Spleen (tissue), 11 donors: ENCODE results near the gene GRIA1. TPM values are rescaled to one million over a fixed set of nuclear protein-coding genes. Genes with fewer than 3 reads are reported as not detected.

ENCODE experiments used
- DNase-seq: peaks from one replicate; pipeline ENCODE4 v3.0.0-alpha.2; 2020
- H3K27ac ChIP-seq, 8 donors: fragments of 200-600 bp; sonication (generic) in 7 of 8; 1 replicate in 4 of 8; 2 replicates in 4 of 8; pipeline versions ENCODE4 v1.5.0 to v1.8.0; 2016 to 2021; ENCODE audit warnings: inconsistent platforms in 4 of 8, mild to moderate bottlenecking in 4 of 8, moderate library complexity in 1 of 8
- H3K27me3 ChIP-seq, 7 donors: fragments of 200-600 bp; sonication (generic) in 6 of 7; replicated peaks in 1 of 7; 1 replicate in 4 of 7; 2 replicates in 3 of 7; pipeline versions ENCODE4 v1.5.0 to v1.8.0; 2016 to 2021; ENCODE audit warnings: inconsistent platforms in 3 of 7, mild to moderate bottlenecking in 1 of 7
- H3K36me3 ChIP-seq, 6 donors: fragments of 200-600 bp; sonication (generic) in 5 of 6; 1 replicate in 4 of 6; 2 replicates in 2 of 6; pipeline versions ENCODE4 v1.5.0 to v1.8.0; 2016 to 2021; ENCODE audit warnings: inconsistent platforms in 2 of 6
- H3K4me1 ChIP-seq, 6 donors: fragments of 200-600 bp; sonication (generic) in 5 of 6; 1 replicate in 3 of 6; 2 replicates in 3 of 6; pipeline versions ENCODE4 v1.5.0 to v1.8.0; 2016 to 2021; ENCODE audit warnings: inconsistent platforms in 3 of 6
- H3K4me3 ChIP-seq, 8 donors: fragments of 200-600 bp; sonication (generic) in 7 of 8; 1 replicate in 4 of 8; 2 replicates in 4 of 8; pipeline versions ENCODE4 v1.5.0 to v1.8.0; 2016 to 2021; ENCODE audit warnings: inconsistent platforms in 4 of 8, mild to moderate bottlenecking in 4 of 8, moderate library complexity in 2 of 8
- H3K9me3 ChIP-seq, 8 donors: fragments of 200-600 bp; sonication (generic) in 7 of 8; 1 replicate in 4 of 8; 2 replicates in 4 of 8; pipeline versions ENCODE4 v1.5.0 to v1.8.0; 2016 to 2021; ENCODE audit warnings: inconsistent platforms in 4 of 8
- POLR2A ChIP-seq, 3 donors: fragments of 450-650 bp; IDR thresholded peaks; one replicate each; pipeline ENCODE4 v1.5.1; 2017; ENCODE audit warnings: antibody characterized with exemption in 3 of 3, mild to moderate bottlenecking in 1 of 3
- POLR2AphosphoS5 ChIP-seq, 3 donors: sonication (generic); formaldehyde crosslinking; IDR thresholded peaks; one replicate each; pipeline ENCODE4 v1.5.1; 2017; ENCODE audit warnings: antibody characterized with exemption in 3 of 3
- WGBS, 5 donors: extraction: QIAGEN DNeasy Blood & Tissue Kit in 3 of 5; methylation state at CpG; one replicate each; pipeline versions ENCODE4 v1.1.5 to v1.1.7; 2013 to 2018; 5-methylcytosine and 5-hydroxymethylcytosine counted together
- intact Hi-C: fragments of 100-400 bp; cut with DNase I; formaldehyde crosslinking; loops from one replicate; pipeline ENCODE4 v1.15.0; 2023; ENCODE audit warnings: low total_unique reads
- polyA plus RNA-seq, 3 donors: library from polyadenylated mRNA; stranded (reverse); fragments of 200-250 nt; gene quantifications; one replicate each; pipeline ENCODE4 v1.2.1, GENCODE V29; 2013
- total RNA-seq, 7 donors: library from RNA; depleted of rRNA in 3 of 7; stranded (reverse); fragments of >200 nt in 3 of 7; fragmentation: NEBNext Ultra II Directional in 4 of 7; extraction: Animal tissue kit (Norgen Biotek cat#: 25700) in 4 of 7; gene quantifications; one replicate each; pipeline versions ENCODE4 v1.1.0 to v1.2.1, GENCODE V29; 2016 to 2021
- TF ChIP-seq, protein P1 (sequence below), 11 experiments: fragments of 200-600 bp in 7 of 11; fragments of 450-650 bp in 4 of 11; sonication (generic) in 4 of 11; IDR thresholded peaks in 8 of 11; conservative IDR thresholded peaks in 3 of 11; 1 replicate in 7 of 11; 2 replicates in 4 of 11; pipeline versions ENCODE4 v1.4.0 to v1.8.0; 2016 to 2021; ENCODE audit warnings: antibody characterized with exemption in 11 of 11, inconsistent platforms in 4 of 11, mild to moderate bottlenecking in 1 of 11
- donor health status: healthy with polysubstance abuse.
- donor health status: DM: no; HTN: no; CAD: no; lungs with moderate emphysema.
- donor health status: DM: no; HTN: no; CAD: no.
- donor health status: Bipolar disorder and iron deficiency.
- donor health status: healthy.
- donor health status: DM: no; HTN: no; CAD: no.
- donor health status: DM: yes; HTN: yes; CAD: no.

The GRIA1 gene
- total and polyA plus RNA-seq, 10 donors: 0.02 to 0.19 (median 0.09) TPM; not detected in 6

DNA sequence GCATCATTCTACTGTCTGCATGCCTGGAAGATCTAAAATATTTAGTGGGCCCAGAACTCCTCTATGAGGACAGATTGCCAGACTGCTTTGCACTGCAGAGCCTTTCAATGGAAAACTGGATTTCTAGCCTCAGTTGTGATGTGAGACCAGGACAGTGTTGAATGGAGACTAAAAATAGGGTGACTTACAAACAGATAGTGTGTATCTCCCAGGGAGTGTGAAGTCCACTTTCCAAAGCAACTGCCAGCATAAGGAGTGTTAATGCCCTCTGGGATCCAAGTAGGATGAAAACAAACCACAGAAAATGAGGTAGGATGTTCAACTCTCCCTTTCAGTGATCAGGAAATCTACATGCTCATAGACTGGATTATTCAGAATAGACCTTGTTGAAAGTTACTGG, 119.5 kb downstream of the GRIA1 start:
- DNase-seq: no peak
- Histone ChIP-seq H3K27ac (no peak overlapping the region), H3K4me3 (no peak overlapping the region), H3K36me3 (no peaks in the 10 kb centered on the region), H3K9me3 (no peaks in the 10 kb centered on the region), H3K27me3 (no peaks in the 10 kb centered on the region), H3K4me1 (no peaks in the 10 kb centered on the region)
- intact Hi-C loops: no loop called here
- TF ChIP-seq, protein P1, sequence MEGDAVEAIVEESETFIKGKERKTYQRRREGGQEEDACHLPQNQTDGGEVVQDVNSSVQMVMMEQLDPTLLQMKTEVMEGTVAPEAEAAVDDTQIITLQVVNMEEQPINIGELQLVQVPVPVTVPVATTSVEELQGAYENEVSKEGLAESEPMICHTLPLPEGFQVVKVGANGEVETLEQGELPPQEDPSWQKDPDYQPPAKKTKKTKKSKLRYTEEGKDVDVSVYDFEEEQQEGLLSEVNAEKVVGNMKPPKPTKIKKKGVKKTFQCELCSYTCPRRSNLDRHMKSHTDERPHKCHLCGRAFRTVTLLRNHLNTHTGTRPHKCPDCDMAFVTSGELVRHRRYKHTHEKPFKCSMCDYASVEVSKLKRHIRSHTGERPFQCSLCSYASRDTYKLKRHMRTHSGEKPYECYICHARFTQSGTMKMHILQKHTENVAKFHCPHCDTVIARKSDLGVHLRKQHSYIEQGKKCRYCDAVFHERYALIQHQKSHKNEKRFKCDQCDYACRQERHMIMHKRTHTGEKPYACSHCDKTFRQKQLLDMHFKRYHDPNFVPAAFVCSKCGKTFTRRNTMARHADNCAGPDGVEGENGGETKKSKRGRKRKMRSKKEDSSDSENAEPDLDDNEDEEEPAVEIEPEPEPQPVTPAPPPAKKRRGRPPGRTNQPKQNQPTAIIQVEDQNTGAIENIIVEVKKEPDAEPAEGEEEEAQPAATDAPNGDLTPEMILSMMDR (IDR thresholded peaks at IDR 0.05 in 8 of 11, conservative IDR thresholded peaks at IDR 0.05 in 3 of 11): no peak
- no peak for TF ChIP-seq POLR2AphosphoS5 (IDR thresholded peaks at IDR 0.05)
- TF ChIP-seq POLR2A (IDR thresholded peaks at IDR 0.05): no peak

DNA sequence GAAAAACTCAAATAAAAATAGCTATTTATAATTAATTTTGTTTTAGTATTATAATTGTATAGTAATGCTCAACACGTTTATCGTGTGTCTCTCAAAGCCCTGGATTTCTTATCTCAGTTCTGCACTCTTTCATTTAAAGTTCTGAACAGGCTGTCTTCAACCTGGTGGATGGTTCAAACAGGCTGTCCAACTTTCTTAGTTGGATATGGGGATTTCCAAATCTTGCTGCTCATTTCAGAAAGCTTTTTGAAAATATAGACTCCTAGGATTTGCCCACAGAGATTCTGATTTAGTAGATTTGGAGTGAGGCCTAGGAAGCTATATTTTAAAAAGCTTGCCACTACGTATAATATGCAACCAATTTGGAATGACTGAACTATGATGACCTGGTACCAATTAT, 120.3 kb downstream of the GRIA1 start:
- H3K9me3 ChIP-seq: no peaks in the 10 kb centered on the region
- intact Hi-C loops: no loop called here
- TF ChIP-seq POLR2A (IDR thresholded peaks at IDR 0.05) (no peak), POLR2AphosphoS5 (IDR thresholded peaks at IDR 0.05) (no peak)
- TF ChIP-seq, protein P1 (IDR thresholded peaks at IDR 0.05 in 8 of 11, conservative IDR thresholded peaks at IDR 0.05 in 3 of 11): no peak
- H3K4me3 ChIP-seq: no peak overlapping the region
- no peaks in the 10 kb centered on the region for H3K4me1 ChIP-seq
- H3K36me3 ChIP-seq: no peaks in the 10 kb centered on the region
- no peak overlapping the region for H3K27ac ChIP-seq
- no peaks in the 10 kb centered on the region for H3K27me3 ChIP-seq
- 77 to 91% (median 82%) methylated on average over 3 of the region's 3 CpGs for WGBS, 5 donors
- no peak for DNase-seq

DNA sequence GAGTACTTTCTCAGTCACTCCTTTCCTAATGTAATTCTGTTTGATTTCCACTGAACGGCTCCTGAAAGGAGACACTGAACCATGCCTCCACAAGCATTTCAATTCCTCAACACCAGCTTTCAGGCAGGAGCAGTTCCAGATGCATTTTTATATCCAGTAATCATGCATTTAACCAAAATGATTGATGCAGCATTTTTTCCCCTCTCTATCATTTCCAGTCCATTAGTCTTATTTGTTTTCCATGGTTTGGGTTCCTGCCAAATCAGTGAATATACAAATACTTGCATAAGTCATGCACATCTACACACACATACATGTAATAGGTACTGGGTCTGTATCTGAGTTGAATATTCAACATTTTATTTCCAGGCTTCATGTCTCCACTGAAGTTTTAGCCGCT, 122.7 kb downstream of the GRIA1 start:
- no peaks in the 10 kb centered on the region for H3K27me3 ChIP-seq
- no peak overlapping the region for H3K27ac ChIP-seq
- intact Hi-C loops: no loop called here
- H3K4me3 ChIP-seq: no peak overlapping the region
- no peaks in the 10 kb centered on the region for H3K4me1 ChIP-seq
- 61 to 93% (median 90%) methylated on average over 2 of the region's 2 CpGs for WGBS, 5 donors
- no peaks in the 10 kb centered on the region for H3K36me3 ChIP-seq
- no peak for DNase-seq
- TF ChIP-seq POLR2AphosphoS5 (IDR thresholded peaks at IDR 0.05) (no peak), POLR2A (IDR thresholded peaks at IDR 0.05) (no peak)
- TF ChIP-seq, protein P1 (IDR thresholded peaks at IDR 0.05 in 8 of 11, conservative IDR thresholded peaks at IDR 0.05 in 3 of 11): no peak
- no peaks in the 10 kb centered on the region for H3K9me3 ChIP-seq

DNA sequence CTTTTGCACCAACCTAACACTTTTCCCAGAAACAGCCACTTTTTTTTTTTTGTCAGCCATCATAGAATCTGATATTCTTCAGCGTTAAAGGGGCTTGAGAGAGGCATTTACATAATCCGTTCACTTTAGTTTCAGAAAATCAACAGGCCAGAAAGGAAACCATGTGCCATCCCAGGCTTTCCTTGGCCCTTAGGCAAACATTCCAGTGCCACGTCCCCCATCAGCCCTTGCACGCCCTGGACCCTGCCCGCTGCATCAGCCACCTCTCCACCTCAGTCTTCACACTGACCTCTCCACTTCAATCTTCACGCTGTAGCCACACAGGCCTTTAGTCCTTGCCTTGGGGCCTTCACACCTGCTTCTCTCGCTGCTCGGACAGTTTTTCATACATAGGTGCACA, 123.2 kb downstream of the GRIA1 start:
- TF ChIP-seq POLR2A (IDR thresholded peaks at IDR 0.05): no peak
- TF ChIP-seq POLR2AphosphoS5 (IDR thresholded peaks at IDR 0.05): no peak
- TF ChIP-seq, protein P1 (IDR thresholded peaks at IDR 0.05 in 8 of 11, conservative IDR thresholded peaks at IDR 0.05 in 3 of 11): no peak
- Histone ChIP-seq H3K27me3 (no peaks in the 10 kb centered on the region), H3K9me3 (no peaks in the 10 kb centered on the region), H3K27ac (no peak overlapping the region), H3K36me3 (no peaks in the 10 kb centered on the region), H3K4me1 (peaks cover 0 to 5% (median 0%) of the 10 kb centered on the region in 6 donors), H3K4me3 (no peak overlapping the region)
- intact Hi-C loops: no loop called here
- WGBS, 5 donors: 90 to 96% (median 92%) methylated on average over 8 of the region's 8 CpGs
- no peak for DNase-seq
